ENCODE measurements around the gene FRMPD4.

Gene FRMPD4

DNA sequence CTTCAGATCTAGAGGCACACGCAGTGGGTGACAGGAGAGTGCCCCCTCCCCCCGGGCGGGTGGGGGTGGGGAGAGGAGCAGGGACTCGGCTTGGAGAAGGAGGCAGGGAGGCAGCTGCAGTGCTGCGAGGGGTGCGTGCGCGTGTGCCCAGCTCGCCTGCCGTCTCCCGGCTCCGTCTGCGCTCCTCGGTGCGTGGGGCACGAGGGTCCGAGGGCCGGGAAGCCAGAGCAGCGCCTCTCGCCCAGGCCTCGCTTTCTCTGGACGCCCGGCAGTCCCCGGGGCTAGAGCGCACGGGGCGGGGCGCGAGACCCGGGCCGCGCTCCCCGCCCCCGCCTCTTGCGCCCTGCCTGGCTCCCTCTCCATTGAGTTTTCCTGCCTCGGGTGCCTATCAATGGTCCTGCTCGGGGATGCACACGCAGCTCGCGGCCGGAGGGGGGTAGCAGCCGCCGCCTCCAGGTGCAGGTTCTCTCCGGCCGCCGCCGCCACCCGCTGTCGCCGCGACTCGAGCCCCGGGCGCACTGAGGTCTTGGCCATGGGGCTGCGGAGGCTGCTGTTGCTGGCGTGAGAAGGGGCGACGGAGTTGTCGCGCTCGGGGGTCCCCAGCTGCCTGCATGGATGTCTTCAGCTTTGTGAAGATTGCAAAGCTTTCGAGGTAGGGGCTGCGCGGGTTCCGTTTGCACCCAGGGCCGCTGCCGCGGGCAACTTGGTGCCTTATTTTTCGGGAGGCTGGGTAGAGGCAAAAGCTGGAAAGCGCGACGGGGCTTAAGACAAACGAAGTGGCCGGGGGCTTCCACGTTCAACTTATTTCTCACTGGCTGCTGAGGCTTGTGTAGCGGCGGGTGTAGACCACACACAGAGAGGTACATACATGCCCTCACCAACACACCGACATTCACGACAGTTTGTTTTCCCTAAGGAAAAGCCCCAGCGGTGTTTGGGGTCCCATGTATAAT is at the start of gene FRMPD4:
FRMPD4 (plus strand) TSS at position 113 of the 953 bp plus-strand sequence; CDS start at position 612, 499 bp downstream.
- no peak for TF ChIP-seq CTCF (IDR thresholded peaks at IDR 0.05; ENCODE audit: unreplicated experiment in 3 of 3)
- Mint-ChIP-seq H3K27me3 (ENCODE audit: low read depth) (peaks cover 67% of the 10 kb centered on the region), H3K9me3 (no peaks in the 10 kb centered on the region), H3K36me3 (ENCODE audit: low read depth) (no peaks in the 10 kb centered on the region), H3K4me1 (no peaks in the 10 kb centered on the region), H3K4me3 (peak within 1 kb of the TSS; percentile 79 to 81 (median 79)), H3K27ac (no peak within 1 kb of the TSS)

DNA sequence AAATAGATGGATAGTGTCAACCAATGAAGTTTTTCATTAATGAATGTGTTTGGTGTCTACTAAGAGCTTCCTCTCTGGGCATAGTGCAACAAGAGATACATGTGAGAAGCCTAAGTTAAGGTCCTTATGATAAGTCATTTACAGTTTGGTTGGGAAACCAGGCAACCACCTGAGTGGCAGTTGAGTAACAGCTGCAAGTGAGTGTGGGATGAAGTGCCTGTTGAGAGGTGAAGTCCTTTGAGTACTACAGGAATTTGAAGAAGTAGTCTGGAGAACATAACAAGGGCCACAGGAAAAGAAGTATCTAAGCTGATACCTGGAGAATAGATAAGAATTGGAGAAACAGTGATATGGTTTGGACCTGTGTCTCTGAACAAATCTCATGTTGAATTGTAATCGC is 48.5 kb upstream of the FRMPD4 start:
- H3K36me3 Mint-ChIP-seq (ENCODE audit: low read depth), result no peaks in the 10 kb centered on the region
- no peak for TF ChIP-seq CTCF (IDR thresholded peaks at IDR 0.05; ENCODE audit: unreplicated experiment in 3 of 3)
- peaks cover 6% of the 10 kb centered on the region for H3K9me3 Mint-ChIP-seq
- H3K27me3 Mint-ChIP-seq (ENCODE audit: low read depth), result peaks cover 3% of the 10 kb centered on the region
- no peaks in the 10 kb centered on the region for H3K4me1 Mint-ChIP-seq
- no peak overlapping the region for H3K27ac Mint-ChIP-seq
- no peak overlapping the region for H3K4me3 Mint-ChIP-seq

- TF ChIP-seq CTCF (IDR thresholded peaks at IDR 0.05; ENCODE audit: unreplicated experiment in 3 of 3), result no peak
- peaks cover 26% of the 10 kb centered on the region for H3K9me3 Mint-ChIP-seq
Measured at GRCh38 chrX:12113321-12113720, 25.0 kb upstream of the FRMPD4 start.

DNA sequence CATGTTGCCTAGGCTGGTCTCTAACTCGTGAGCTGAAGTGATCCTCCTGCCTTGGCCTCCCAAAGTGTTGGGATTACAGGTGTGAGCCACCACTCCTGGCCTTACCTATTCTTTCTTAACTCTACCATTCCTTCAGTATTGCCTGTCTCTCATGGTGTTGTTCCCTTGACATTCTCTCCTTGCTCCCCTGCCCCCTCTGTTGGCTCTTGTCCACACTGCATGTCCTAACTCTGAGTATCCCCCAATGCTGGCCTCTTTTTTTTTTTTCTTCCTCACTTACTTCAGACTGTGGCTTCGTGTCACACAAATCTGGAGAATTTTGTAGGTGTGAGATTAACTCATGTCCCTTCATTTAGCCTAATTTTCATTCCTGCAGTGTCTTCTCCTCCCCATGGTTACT is 22.9 kb upstream of the FRMPD4 start:
- no peak for TF ChIP-seq CTCF (IDR thresholded peaks at IDR 0.05; ENCODE audit: unreplicated experiment in 3 of 3)
- no peak overlapping the region for H3K4me3 Mint-ChIP-seq
- no peak overlapping the region for H3K27ac Mint-ChIP-seq
- no peaks in the 10 kb centered on the region for H3K4me1 Mint-ChIP-seq
- no peaks in the 10 kb centered on the region for H3K36me3 Mint-ChIP-seq (ENCODE audit: low read depth)
- peaks cover 3% of the 10 kb centered on the region for H3K27me3 Mint-ChIP-seq (ENCODE audit: low read depth)
- peaks cover 21% of the 10 kb centered on the region for H3K9me3 Mint-ChIP-seq

More at GRCh38 chrX:12113321-12113720, 25.0 kb upstream of the FRMPD4 start:
- Mint-ChIP-seq H3K36me3 (ENCODE audit: low read depth) (no peaks in the 10 kb centered on the region), H3K4me3 (no peak overlapping the region), H3K27ac (no peak overlapping the region), H3K27me3 (ENCODE audit: low read depth) (no peaks in the 10 kb centered on the region), H3K4me1 (no peaks in the 10 kb centered on the region)

GRCh38 chrX:12118134-12118533 is 20.1 kb upstream of the FRMPD4 start:
- Mint-ChIP-seq H3K36me3 (ENCODE audit: low read depth) (no peaks in the 10 kb centered on the region), H3K27ac (no peak overlapping the region), H3K4me3 (no peak overlapping the region), H3K4me1 (no peaks in the 10 kb centered on the region), H3K9me3 (peaks cover 15% of the 10 kb centered on the region), H3K27me3 (ENCODE audit: low read depth) (peaks cover 3% of the 10 kb centered on the region)
- no peak for TF ChIP-seq CTCF (IDR thresholded peaks at IDR 0.05; ENCODE audit: unreplicated experiment in 3 of 3)
